ENCODE data around the gene OFD1.
"Not testable (repeated sequence)": the region's sequence is repeated elsewhere in the genome, so short reads cannot be mapped to it uniquely, and the experiment has no call there.

Gene OFD1

GRCh38 chrX:13699183-13699826 lies 35.2 kb upstream of the OFD1 start:
- H3K4me3 ChIP-seq (ENCODE audit: low read length), result no peak overlapping the region
- no peak for DNase-seq (ENCODE audit: low read depth, low spot score)

- no peak for DNase-seq (ENCODE audit: low read depth, low spot score)
Observed at GRCh38 chrX:13700380-13700779, 34.2 kb upstream of the OFD1 start.

GRCh38 chrX:13702111-13702789 lies 32.3 kb upstream of the OFD1 start:
- no peak overlapping the region for H3K4me3 ChIP-seq (ENCODE audit: low read length)
- DNase-seq (ENCODE audit: low read depth, low spot score), result no peak

More at GRCh38 chrX:13700380-13700779, 34.2 kb upstream of the OFD1 start:
- no peak overlapping the region for H3K4me3 ChIP-seq (ENCODE audit: low read length)

GRCh38 chrX:13703135-13703534 lies 31.4 kb upstream of the OFD1 start:
- DNase-seq (ENCODE audit: low read depth, low spot score), result no peak
- H3K4me3 ChIP-seq (ENCODE audit: low read length), result no peak overlapping the region

- DNase-seq (ENCODE audit: low read depth, low spot score), result no peak
Observed at GRCh38 chrX:13703589-13703988, 31.0 kb upstream of the OFD1 start.

GRCh38 chrX:13711141-13711540 lies 23.4 kb upstream of the OFD1 start:
- no peak overlapping the region for H3K4me3 ChIP-seq (ENCODE audit: low read length)
- DNase-seq (ENCODE audit: low read depth, low spot score), result no peak

More at GRCh38 chrX:13703589-13703988, 31.0 kb upstream of the OFD1 start:
- no peak overlapping the region for H3K4me3 ChIP-seq (ENCODE audit: low read length)

GRCh38 chrX:13716455-13716854 lies 18.1 kb upstream of the OFD1 start:
- DNase-seq (ENCODE audit: low read depth, low spot score), result no peak
- no peak overlapping the region for H3K4me3 ChIP-seq (ENCODE audit: low read length)

GRCh38 chrX:13716905-13717304 lies 17.6 kb upstream of the OFD1 start:
- no peak overlapping the region for H3K4me3 ChIP-seq (ENCODE audit: low read length)
- no peak for DNase-seq (ENCODE audit: low read depth, low spot score)

GRCh38 chrX:13717700-13718472 lies 16.7 kb upstream of the OFD1 start:
- H3K4me3 ChIP-seq (ENCODE audit: low read length), result no peak overlapping the region
- no peak for DNase-seq (ENCODE audit: low read depth, low spot score)

GRCh38 chrX:13719192-13719856 lies 15.2 kb upstream of the OFD1 start:
- no peak for DNase-seq (ENCODE audit: low read depth, low spot score)
- H3K4me3 ChIP-seq (ENCODE audit: low read length), result no peak overlapping the region

GRCh38 chrX:13721371-13721770 lies 13.2 kb upstream of the OFD1 start:
- no peak for DNase-seq (ENCODE audit: low read depth, low spot score)
- no peak overlapping the region for H3K4me3 ChIP-seq (ENCODE audit: low read length)

GRCh38 chrX:13721819-13722519 lies 12.6 kb upstream of the OFD1 start:
- H3K4me3 ChIP-seq (ENCODE audit: low read length), result no peak overlapping the region
- DNase-seq (ENCODE audit: low read depth, low spot score), result peak; percentile 25

GRCh38 chrX:13724878-13725277 lies 9.7 kb upstream of the OFD1 start:
- DNase-seq (ENCODE audit: low read depth, low spot score); H3K4me3 ChIP-seq (ENCODE audit: low read length): not testable (repeated sequence)

- DNase-seq (ENCODE audit: low read depth, low spot score); H3K4me3 ChIP-seq (ENCODE audit: low read length): not testable (repeated sequence)
Observed at GRCh38 chrX:13726583-13726982, 8.0 kb upstream of the OFD1 start.

GRCh38 chrX:13730523-13730922 lies 4.0 kb upstream of the OFD1 start:
- DNase-seq (ENCODE audit: low read depth, low spot score); H3K4me3 ChIP-seq (ENCODE audit: low read length): not testable (repeated sequence)

- H3K4me3 ChIP-seq (ENCODE audit: low read length), result no peak overlapping the region
- no peak for DNase-seq (ENCODE audit: low read depth, low spot score)
Observed at GRCh38 chrX:13732246-13733067, 2.1 kb upstream of the OFD1 start.

GRCh38 chrX:13733506-13733905 lies 1.0 kb upstream of the OFD1 start:
- peak overlapping the region; percentile 84 for H3K4me3 ChIP-seq (ENCODE audit: low read length)
- DNase-seq (ENCODE audit: low read depth, low spot score), result no peak

GRCh38 chrX:13741695-13742094 lies 7.1 kb downstream of the OFD1 start:
- no peak overlapping the region for H3K4me3 ChIP-seq (ENCODE audit: low read length)
- DNase-seq (ENCODE audit: low read depth, low spot score), result no peak

Data from Jurkat, Clone E6-1 (cell line).